LHCN-M2 (cell line): ENCODE results near the gene NAP1L4. TPM values are rescaled to one million over a fixed set of nuclear protein-coding genes. Genes with fewer than 3 reads are reported as not detected.

Source experiments
- DNase-seq: peaks from one replicate; pipeline ENCODE4 v3.0.0-alpha.2; 2012; ENCODE audit warnings: low read depth
- total RNA-seq: library from RNA; depleted of rRNA; stranded (reverse); fragments of >200 nt; gene quantifications from 2 replicates; pipeline ENCODE4 v1.2.3, GENCODE V29; 2014

NAP1L4 gene
- total RNA-seq, 1 experiment from 2014 or later = 140 TPM

DNA sequence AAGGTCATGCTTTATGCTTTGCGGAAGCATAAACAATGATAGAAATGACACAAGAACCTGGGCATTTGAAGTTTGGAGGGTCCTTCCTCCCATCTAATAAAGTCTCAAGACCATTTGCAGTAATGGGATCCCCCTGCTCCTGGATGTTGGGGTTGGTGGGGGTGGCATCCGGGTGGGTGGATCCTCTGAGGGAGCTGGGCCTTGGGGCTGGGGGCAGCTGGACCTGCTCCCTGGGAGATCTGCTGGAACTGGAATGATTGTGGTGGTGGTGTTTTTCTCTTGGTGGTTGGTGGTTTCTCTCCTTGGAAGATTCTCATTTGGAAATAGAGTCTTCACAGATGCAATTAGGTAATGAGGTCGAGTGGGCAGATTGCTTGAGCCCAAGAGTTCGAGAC, 2.2 kb upstream of the NAP1L4 start:
- DNase-seq = no peak

DNA sequence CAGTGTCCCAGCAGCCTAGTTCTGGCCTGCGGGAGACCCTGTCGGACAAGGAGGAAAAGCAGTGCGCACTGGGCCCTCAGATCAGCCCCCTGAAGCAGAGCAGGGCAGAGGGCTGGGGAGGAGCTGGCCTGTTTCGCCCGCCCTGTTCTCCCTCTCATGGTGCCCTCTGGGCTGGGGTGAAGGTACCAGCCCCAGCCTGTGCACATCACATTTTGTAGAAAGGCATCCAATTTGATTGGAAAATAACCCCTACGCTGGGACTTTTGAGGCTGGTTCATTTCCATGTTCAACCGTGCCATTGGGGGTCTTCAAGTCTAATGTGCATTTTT, 832 bp upstream of the NAP1L4 start:
- DNase-seq = no peak

DNA sequence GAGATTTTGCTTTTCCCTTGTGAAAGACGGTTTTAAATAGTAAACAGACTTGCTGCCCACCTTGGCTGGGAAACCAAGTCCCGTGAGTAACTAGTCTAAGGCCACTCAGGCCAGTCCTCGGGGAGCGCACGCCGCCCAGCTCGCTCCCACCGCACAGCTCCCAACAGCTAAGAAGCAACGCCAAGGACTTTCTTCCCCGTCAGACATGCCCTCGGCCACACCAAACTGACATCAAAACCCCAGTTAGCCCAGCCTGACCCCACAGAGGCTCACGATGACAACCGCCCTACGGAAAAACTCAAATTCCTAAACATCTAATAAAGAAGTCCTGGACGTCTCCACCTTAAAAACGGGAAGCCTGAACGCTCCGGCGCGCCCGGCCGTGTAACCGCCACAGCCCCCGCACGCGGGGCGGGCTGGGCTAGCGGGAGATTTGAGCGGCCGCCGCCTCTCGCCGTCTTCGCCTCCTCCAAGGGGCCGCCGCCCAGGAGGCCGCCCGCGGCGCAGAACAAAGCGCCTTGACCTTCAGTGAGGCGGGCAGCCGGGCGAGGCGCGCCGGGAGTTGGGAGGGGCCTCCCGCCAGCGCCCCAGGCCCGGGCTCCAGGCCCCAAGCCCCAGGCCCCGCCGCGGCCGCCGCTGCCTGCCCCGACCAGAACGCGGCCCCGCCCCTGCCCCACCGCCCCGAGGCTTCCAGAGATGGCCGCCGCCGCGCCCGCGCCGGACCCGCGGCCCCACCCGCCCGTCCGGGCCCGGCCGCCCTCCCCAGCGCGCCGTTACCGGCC, 486 bp downstream of the NAP1L4 start:
- DNase-seq = peak; percentile 27

GRCh38 chr11:2990617-2991451, 1.3 kb downstream of the NAP1L4 start:
- DNase-seq = no peak

- DNase-seq = no peak
Observed at GRCh38 chr11:2989551-2989950, 2.6 kb downstream of the NAP1L4 start.

- DNase-seq = no peak
Observed at GRCh38 chr11:2989006-2989405, 3.1 kb downstream of the NAP1L4 start.

GRCh38 chr11:2987881-2988861, 4.0 kb downstream of the NAP1L4 start:
- DNase-seq = no peak

DNA sequence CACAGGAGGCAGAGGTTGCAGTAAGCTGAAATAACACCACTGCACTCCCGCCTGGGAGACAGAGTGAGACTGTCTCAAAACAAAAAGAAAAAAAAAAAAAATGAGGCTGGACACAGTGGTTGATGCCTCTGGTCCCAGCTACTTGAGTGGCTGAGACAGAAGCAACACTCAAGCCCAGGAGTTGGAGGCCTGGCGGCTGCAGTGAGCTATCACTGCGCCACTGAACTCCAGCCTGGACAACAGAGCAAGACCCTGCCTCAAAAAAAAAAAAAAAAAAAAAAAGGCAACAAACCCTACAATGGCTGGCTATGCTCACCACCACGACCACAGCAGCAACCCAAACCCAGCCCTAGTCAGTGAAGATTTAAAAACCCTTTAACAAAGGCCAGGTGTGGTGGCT, 8.2 kb downstream of the NAP1L4 start:
- DNase-seq = no peak

- DNase-seq = no peak
Observed at GRCh38 chr11:2982214-2982613, 9.9 kb downstream of the NAP1L4 start.

GRCh38 chr11:2981130-2981529, 11.0 kb downstream of the NAP1L4 start:
- no peak for DNase-seq

- DNase-seq = no peak
Observed at GRCh38 chr11:2980168-2980840, 11.8 kb downstream of the NAP1L4 start.

DNA sequence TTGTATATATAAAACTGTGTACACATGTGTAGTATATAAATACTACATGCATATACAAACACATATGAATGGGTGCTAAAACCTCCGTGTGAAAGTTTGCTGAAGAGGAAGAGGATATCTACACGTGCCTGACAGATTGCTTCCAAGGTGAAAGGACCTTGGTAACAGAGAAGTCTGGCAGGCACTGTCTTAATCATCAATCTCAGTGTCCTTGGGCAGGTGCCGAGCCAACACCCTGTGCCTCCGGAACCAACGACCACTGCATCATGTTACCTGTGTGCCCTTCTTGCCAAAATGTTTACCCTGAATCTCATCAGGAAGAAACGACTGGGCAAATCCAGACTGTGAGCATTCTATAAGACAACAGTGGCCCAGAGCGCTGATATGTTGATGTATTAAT, 15.0 kb downstream of the NAP1L4 start:
- no peak for DNase-seq

DNA sequence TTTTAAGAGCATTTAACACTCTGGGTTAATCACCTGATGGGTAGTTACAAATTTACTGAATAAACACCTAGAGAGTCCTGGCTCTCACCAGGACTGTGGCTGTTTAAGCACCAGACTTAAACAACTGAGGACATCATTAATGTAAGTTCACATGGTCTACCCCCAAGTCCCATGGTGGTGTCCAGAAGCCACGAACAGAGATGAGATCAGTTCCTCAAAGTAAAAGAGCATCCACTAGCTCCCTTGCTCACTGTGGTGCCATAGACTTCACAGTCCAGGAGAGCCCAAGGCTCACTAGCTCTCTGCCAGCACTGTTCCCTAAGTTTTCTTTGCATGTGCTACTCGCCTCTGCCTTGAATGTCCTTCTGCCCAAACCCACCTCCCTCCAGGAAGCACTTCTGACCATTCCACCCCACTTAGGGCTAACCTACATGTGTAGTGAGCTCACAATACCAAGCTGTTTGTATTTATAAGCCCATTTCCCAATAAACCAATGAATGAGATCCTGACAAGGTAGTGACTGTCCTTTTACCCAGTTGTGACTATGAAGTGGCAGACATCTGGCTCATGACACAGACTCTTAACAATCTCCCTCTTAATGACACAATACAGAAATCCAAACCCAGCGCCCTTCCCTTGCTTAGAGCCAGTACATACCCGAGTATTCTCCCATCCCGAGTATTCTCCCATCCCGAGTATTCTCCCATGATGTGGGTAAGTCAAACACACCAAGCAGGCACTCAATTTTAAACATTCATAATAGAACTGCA, 15.7 kb downstream of the NAP1L4 start:
- no peak for DNase-seq

- peak; percentile 52 for DNase-seq
Observed at GRCh38 chr11:2975594-2975993, 16.5 kb downstream of the NAP1L4 start.

GRCh38 chr11:2974272-2974671, 17.9 kb downstream of the NAP1L4 start:
- no peak for DNase-seq

DNA sequence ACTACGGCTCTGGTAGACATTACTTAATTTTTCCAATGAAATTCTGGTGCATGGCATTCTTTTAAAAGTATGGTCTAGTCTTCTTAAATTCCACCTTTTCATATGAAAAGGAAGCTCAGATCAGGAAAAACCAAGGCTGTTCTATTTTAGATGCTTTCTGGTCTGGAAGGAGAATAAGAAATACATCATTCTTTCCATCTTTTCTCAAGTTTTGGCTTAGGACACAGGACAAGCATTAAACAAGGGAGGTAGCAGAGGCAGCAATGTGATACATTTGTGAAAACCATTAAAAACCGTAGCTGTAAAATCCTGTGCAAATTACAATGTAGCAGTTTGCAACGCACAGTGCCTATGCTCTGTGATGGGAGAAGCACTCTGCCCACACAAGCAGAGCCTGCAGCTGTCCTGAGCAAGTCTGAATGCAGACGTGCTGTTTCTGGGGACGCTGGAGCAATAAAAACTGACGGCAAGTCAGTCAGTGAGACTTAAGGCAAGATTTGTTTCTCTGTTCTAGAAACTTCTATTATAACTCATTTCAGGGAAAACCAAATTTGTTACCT, 23.7 kb downstream of the NAP1L4 start:
- no peak for DNase-seq

DNA sequence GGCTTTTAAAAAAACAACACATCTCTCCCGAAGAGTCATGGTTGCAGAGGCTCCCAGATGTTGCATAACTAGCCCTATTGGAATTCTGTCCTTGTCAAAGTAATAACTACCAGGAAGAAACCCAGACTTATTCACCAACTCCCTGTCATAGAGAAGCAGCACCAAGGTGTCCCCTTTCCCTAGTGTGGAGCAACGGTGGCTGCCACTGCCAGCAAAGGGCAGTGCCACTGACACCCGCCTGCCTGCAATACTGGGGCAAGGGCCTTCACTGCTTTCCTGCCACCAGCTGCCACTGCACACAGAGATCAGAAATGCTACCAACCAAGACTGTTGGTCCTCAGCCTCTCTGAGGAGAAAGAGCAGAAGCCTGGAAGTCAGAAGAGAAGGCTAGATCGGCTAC, 27.3 kb downstream of the NAP1L4 start:
- no peak for DNase-seq

DNA sequence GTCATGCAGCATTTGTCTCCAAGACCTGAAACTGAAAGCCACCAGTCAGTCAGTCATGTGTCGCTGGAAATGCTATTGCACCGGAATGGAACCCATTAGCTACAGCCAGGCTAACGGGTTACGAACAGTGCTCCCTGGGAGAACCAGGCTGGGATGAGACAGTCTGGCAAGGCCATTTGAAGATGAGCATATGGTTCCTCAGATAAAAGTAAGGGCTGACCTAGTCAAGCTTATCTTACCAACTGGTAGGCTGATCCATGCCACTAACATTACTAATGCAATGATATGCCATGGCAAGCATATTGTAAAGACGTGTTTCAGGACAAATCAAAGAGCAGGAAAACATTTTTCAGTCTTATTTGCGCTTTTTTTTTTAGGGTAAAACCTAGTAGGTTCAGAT, 28.4 kb downstream of the NAP1L4 start:
- no peak for DNase-seq

DNA sequence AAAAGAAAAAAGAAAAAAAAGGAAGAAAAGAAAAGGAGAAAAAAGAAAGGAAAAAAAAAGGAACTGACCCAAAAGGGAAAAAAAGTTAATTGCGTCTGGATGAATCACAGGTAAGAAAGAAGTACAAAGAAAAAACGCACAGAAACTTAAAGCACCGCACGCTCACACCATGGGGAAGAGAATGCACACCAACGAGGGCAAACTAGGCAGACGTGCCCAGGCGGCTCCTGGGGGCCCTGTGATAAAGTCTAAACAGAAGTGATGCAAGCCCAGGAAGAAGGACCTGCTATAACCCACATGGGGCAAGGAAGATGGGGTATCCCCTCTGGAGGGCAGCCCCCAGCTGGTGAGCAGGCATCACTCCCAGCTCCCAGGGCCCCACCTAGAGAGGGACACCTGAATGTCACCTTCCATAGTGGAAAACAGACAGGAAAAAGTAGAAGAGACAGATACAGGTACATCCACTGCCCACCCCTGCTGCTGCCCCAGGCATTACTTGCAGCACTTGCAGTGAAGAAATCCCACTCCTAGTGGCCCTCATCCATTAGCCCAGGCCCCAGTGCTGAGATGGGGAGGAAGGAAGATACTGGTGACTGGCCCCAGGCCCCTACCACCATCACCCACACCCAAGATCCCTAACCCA, 28.9 kb downstream of the NAP1L4 start:
- no peak for DNase-seq

DNA sequence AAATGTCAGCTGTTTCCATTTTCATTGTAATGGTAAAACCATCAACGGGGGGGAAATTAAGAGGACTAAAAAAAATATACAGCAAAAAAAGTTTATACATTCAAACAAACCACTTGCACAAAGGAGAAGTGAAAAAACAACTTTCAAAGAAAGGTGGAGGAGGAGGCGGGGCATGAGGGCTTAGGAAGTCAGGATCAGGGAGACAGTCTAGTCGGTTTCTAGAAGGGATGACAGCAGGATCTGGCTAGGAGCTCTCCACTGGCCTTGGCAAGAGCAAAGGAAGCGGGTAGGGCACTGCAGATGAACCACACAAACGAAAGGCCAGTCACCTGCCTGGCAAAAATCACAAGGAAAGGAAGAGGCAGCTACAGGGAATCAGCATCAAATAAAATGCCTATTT, 31.0 kb downstream of the NAP1L4 start:
- no peak for DNase-seq
